Adipose tissue (tissue), 3 donors: ENCODE data around the gene GJA3. TPM values are rescaled to one million over a fixed set of nuclear protein-coding genes. Genes with fewer than 3 reads are reported as not detected.

Source experiments
- H3K27ac ChIP-seq: one replicate; pipeline ENCODE4 v1.5.1; 2013; ENCODE audit warnings: low read depth, low read length
- WGBS, 3 donors: extraction: QIAGEN DNeasy Blood & Tissue Kit; methylation state at CpG; one replicate each; pipeline ENCODE4 v1.1.7; 2013; 5-methylcytosine and 5-hydroxymethylcytosine counted together
- polyA plus RNA-seq, 3 donors: library from polyadenylated mRNA; stranded (reverse); fragments of 200-250 nt; gene quantifications; one replicate each; pipeline ENCODE4 v1.2.3, GENCODE V29; 2013
- donor health status: healthy with polysubstance abuse.
- donor health status: Bipolar disorder and iron deficiency.
- donor health status: healthy.

Gene GJA3
- polyA plus RNA-seq, 3 donors: 0.03 to 0.06 TPM; not detected in 1

GRCh38 chr13:20136781-20137703 lies 23.8 kb downstream of the GJA3 start:
- 24 to 30% (median 28%) methylated on average over 52 to 56 of the region's 56 CpGs for WGBS, 3 donors
- H3K27ac ChIP-seq: no peak overlapping the region

DNA sequence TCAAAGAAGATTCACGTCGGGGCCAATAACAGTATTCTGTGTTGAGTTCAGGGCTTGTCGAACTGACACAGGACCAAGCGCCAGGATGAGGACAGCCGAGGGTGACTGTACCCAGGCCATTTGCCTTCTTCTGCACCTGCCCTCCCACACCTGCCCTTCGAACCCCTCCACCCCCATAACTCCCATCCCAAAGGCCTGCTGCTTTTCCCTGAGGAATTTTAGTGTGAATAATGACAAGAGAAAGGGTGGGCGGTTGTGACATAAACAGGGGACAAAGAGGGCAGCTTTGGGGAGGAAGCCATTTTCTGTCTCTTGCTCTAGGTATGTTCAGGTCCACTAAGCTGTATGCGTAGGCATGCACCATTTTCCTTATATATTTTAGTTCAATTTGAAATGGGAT lies 26.1 kb downstream of the GJA3 start:
- no peak overlapping the region for H3K27ac ChIP-seq
- 72 to 86% (median 86%) methylated on average over 8 of the region's 8 CpGs for WGBS, 3 donors

DNA sequence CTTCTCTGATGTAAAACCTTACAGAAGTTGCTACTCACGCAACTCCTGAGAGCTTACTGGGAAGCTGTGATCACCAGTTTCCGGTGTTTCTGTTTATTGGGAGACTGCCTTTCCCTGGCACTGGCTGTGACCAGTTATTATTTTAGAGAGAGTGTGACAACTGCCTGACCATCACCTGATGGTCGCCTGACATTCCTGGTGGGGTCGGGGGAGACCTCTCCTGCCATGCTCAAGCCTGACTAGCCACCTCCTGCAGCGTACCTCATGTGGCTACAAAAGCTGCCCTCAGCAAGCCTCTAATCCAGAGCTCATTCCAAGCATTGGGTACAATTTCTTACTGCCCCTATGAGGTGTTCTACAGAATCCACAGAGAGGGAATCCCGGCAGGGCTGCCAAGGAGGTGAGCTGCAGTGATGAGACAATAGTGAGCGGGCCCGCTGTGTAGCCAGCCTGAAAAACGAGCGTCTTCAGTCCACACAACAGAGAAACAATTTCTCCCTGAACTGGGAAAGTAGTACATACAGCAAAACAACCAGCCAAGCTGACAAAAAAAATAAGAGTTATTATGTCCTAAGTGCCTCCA lies 28.7 kb downstream of the GJA3 start:
- WGBS, 3 donors: 82 to 87% (median 85%) methylated on average over 10 of the region's 10 CpGs
- no peak overlapping the region for H3K27ac ChIP-seq

DNA sequence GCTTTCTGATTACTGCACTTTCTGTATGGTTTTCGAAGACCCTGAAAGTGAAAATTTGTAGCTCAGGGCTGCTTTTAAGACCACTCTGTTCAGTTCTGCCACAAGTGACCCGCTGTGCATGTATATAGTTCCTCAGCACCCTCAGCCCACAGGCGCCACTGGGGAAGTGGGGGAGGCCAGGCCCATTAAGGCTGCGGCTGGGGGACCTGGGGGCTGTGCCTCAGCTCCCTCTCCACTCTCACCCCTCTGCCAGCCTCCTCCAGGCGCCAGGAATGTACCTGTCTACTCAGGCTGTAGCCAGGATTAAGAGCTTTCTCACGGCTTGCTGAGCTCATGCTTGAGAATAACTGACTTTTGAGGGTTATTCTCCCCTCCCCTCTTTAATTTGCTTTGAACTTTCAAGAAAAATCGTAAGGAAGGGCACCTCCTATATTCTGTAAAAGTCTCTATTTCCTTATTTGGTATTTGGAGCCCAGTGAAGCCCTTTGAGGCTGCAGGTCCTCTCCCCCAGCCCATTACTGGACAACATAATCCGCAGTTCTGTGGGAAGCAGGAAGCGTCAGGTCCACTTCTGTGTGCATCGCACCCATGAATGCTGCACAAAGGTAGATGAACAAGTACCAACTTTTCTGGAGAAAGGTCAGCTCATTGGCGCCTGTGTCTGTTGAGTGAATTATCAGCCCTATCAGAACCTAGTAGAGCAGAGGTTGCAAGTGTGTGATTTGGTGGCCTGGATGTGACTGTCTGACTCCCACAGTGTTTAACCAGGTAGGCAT lies 29.6 kb downstream of the GJA3 start:
- H3K27ac ChIP-seq: no peak overlapping the region
- WGBS, 3 donors: 64 to 71% (median 65%) methylated on average over 11 of the region's 11 CpGs

- WGBS, 3 donors: 70 to 97% (median 94%) methylated on average over 2 of the region's 2 CpGs
- no peak overlapping the region for H3K27ac ChIP-seq
These were observed 30.2 kb downstream of the GJA3 start for GRCh38 chr13:20130652-20131051.

DNA sequence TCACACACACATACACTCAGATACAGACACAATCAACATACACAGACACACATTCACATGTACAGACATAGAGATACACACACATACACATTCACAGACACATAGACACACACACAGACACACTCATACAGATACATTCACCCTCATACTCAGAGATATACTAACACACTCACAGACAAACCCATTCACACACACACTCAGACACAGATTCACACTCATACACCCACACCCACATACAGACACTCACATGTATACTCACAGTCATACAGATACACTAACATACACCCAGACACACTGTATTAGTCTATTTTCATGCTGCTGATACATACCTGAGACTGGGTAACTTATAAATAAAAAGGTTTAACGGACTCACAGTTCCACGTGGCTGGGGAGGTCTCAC lies 30.8 kb downstream of the GJA3 start:
- H3K27ac ChIP-seq: no peak overlapping the region
- 73 to 76% (median 74%) methylated on average over 2 of the region's 2 CpGs for WGBS, 3 donors

- no peak overlapping the region for H3K27ac ChIP-seq
- WGBS, 3 donors: 66 to 75% (median 73%) methylated on average over 18 of the region's 18 CpGs
These were observed 31.8 kb downstream of the GJA3 start for GRCh38 chr13:20129076-20129475.

GRCh38 chr13:20128459-20128931 lies 32.4 kb downstream of the GJA3 start:
- no peak overlapping the region for H3K27ac ChIP-seq
- 2 to 3% (median 2%) methylated on average over 28 of the region's 28 CpGs for WGBS, 3 donors

DNA sequence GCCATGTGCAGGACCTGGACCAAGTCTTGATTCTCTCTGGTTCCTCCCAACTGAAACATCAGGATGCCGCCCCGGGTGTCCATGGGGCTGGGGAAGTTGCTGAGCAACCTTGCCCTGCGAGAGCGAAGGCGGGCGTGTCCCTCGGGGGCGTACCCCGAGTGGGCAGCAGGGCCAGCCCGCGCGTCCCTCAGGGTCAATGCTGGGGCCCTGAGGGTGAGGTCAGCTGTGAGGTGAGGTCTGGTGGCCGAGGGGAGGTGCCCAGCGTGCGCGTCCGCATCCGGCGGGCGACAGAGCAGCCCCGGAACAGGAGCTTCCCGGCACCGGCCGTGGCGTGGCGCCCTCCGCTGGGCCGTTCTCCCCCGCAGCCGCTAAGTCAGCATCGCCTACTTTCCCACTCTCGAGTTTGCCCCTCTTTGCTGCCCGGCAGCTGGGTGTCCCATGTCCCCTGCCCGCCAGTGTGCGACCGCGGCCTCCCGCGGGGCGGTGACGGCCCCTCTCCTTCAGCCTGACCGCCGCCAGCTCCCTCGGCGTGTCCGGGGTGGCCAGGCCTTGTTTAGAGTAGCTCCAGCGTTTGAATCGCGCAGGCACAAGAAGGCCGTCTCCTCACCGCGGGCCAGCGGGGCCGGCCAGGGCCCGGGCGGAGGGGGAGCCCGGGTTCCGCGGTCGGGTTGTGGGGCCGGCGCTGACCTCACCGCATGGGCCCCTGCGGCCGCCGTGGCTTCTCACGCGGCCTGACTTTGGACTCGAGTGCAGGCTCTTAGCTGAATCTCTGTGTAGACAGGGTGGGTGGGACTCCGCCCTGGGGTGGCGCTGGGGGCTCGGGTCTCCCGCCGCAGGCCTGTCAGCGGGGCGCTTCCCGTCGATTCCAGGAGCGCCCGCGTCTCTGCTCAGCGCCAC lies 33.0 kb downstream of the GJA3 start:
- H3K27ac ChIP-seq: no peak overlapping the region
- 0 to 1% (median 1%) methylated on average over 59 to 82 of the region's 82 CpGs for WGBS, 3 donors

- H3K27ac ChIP-seq: no peak overlapping the region
- 15 to 25% (median 20%) methylated on average over 6 of the region's 6 CpGs for WGBS, 3 donors
These were observed 33.6 kb downstream of the GJA3 start for GRCh38 chr13:20127262-20127561.

- 56 to 66% (median 64%) methylated on average over 16 of the region's 16 CpGs for WGBS, 3 donors
- no peak overlapping the region for H3K27ac ChIP-seq
These were observed 34.2 kb downstream of the GJA3 start for GRCh38 chr13:20126541-20127261.

- WGBS, 3 donors: 67 to 78% (median 76%) methylated on average over 4 of the region's 4 CpGs
- no peak overlapping the region for H3K27ac ChIP-seq
These were observed 35.1 kb downstream of the GJA3 start for GRCh38 chr13:20125783-20126165.

- 33 to 38% (median 36%) methylated on average over 4 of the region's 4 CpGs for WGBS, 3 donors
- H3K27ac ChIP-seq: no peak overlapping the region
These were observed 35.6 kb downstream of the GJA3 start for GRCh38 chr13:20125129-20125782.

GRCh38 chr13:20124303-20124702 lies 36.5 kb downstream of the GJA3 start:
- no peak overlapping the region for H3K27ac ChIP-seq

DNA sequence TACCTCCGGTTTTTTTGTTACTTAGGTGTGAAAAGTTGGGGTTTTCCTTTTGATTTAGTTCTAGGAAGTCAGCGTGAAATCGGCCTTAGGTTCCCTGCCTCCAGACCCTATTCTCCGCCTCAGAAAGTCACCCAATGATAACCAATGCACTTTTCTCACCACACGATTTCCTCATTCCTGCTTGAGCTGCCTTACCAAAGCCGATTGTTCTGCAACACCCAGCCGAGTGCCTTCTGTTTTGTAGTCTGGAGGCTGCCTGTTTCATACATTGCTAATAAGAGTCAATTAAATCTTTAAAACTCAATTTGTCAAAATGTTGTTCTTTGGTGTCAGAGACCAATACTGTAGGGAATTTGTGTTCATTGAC lies 39.7 kb downstream of the GJA3 start:
- WGBS, 3 donors: 44 to 59% (median 48%) methylated on average over 7 of the region's 7 CpGs
- H3K27ac ChIP-seq: no peak overlapping the region

More at GRCh38 chr13:20124303-20124702, 36.5 kb downstream of the GJA3 start:
- 84 to 87% (median 85%) methylated on average over 1 of the region's 1 CpG for WGBS, 3 donors

- WGBS, 3 donors: 73 to 81% (median 81%) methylated on average over 3 of the region's 3 CpGs
- no peak overlapping the region for H3K27ac ChIP-seq
These were observed 40.9 kb downstream of the GJA3 start for GRCh38 chr13:20119960-20120359.
